ENCODE results near the gene NFATC2.

- TF ChIP-seq, protein P1, sequence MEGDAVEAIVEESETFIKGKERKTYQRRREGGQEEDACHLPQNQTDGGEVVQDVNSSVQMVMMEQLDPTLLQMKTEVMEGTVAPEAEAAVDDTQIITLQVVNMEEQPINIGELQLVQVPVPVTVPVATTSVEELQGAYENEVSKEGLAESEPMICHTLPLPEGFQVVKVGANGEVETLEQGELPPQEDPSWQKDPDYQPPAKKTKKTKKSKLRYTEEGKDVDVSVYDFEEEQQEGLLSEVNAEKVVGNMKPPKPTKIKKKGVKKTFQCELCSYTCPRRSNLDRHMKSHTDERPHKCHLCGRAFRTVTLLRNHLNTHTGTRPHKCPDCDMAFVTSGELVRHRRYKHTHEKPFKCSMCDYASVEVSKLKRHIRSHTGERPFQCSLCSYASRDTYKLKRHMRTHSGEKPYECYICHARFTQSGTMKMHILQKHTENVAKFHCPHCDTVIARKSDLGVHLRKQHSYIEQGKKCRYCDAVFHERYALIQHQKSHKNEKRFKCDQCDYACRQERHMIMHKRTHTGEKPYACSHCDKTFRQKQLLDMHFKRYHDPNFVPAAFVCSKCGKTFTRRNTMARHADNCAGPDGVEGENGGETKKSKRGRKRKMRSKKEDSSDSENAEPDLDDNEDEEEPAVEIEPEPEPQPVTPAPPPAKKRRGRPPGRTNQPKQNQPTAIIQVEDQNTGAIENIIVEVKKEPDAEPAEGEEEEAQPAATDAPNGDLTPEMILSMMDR (conservative IDR thresholded peaks at IDR 0.05; ENCODE audit: low read length) = no peak
- no peak for TF ChIP-seq EZH2phosphoT487 (IDR thresholded peaks at IDR 0.05; ENCODE audit: borderline replicate concordance)
These were observed 83.6 kb downstream of the NFATC2 start for GRCh38 chr20:51458751-51459439.
